H1 (cell line): ENCODE data around the gene PLCB1. TPM values are rescaled to one million over a fixed set of nuclear protein-coding genes. Genes with fewer than 3 reads are reported as not detected.

Source experiments
- CTCF ChIA-PET: fragments of 300-600 bp; sonication (Branson Sonifier 250); formaldehyde crosslinking; loops from one replicate; lab custom pipeline; 2021; ENCODE audit not compliant: partially characterized antibody; lab: Charles Lee
- POLR2A ChIA-PET: fragments of 300-600 bp; sonication (Branson Sonifier 250); formaldehyde crosslinking; loops from one replicate; lab custom pipeline; 2021; ENCODE audit warnings: inconsistent platforms; ENCODE audit not compliant: partially characterized antibody; lab: Charles Lee
- DNase-seq, 2 experiments: peaks; one replicate each; pipeline versions ENCODE4 v3.0.0 to v3.0.0-alpha.2; 2010 to 2022; ENCODE audit warnings: low spot score in 2 of 2, low read depth in 1 of 2, mixed read lengths in 1 of 2
- FAIRE-seq: peaks from 2 replicates; lab custom pipeline; 2011; peaks lifted over from hg19 to GRCh38; lab: Jason Lieb, UNC
- H2AFZ ChIP-seq: 2 replicates; pipeline ENCODE4 v1.8.1; 2012; ENCODE audit warnings: low read length, inconsistent platforms
- H2AK5ac ChIP-seq: 2 replicates; pipeline ENCODE4 v1.6.1; 2013; ENCODE audit warnings: low read depth, low read length
- H2BK120ac ChIP-seq: replicated peaks from 2 replicates; pipeline ENCODE3; 2013; ENCODE audit warnings: low read depth, low read length, inconsistent platforms
- H2BK12ac ChIP-seq: 2 replicates; pipeline ENCODE4 v1.6.1; 2013; ENCODE audit warnings: low read depth, low read length
- H2BK15ac ChIP-seq: 2 replicates; pipeline ENCODE4 v1.6.1; 2013; ENCODE audit warnings: low read length
- H2BK20ac ChIP-seq: 2 replicates; pipeline ENCODE4 v1.6.1; 2013; ENCODE audit warnings: low read length
- H2BK5ac ChIP-seq: 2 replicates; pipeline ENCODE4 v1.6.1; 2013; ENCODE audit warnings: low read depth, low read length
- H3K14ac ChIP-seq: 2 replicates; pipeline ENCODE4 v1.6.1; 2013; ENCODE audit warnings: inconsistent platforms; ENCODE audit not compliant: insufficient read length
- H3K18ac ChIP-seq: 2 replicates; pipeline ENCODE4 v1.6.1; 2013; ENCODE audit warnings: low read length; ENCODE audit errors: extremely low read depth
- H3K23ac ChIP-seq: 2 replicates; pipeline ENCODE4 v1.6.1; 2013; ENCODE audit warnings: inconsistent platforms; ENCODE audit not compliant: insufficient read length
- H3K23me2 ChIP-seq: 2 replicates; pipeline ENCODE4 v1.6.1; 2013; ENCODE audit warnings: low read depth, low read length
- H3K27ac ChIP-seq: 2 replicates; pipeline ENCODE4 v1.6.1; 2011; ENCODE audit warnings: low read depth, low read length, inconsistent platforms
- H3K27me3 ChIP-seq, 4 experiments: replicated peaks in 1 of 4; 1 replicate in 1 of 4; 2 replicates in 3 of 4; pipeline versions ENCODE4 v1.6.1 to v1.8.1; 2011 to 2013; ENCODE audit warnings: low read length in 3 of 4, mild to moderate bottlenecking in 3 of 4, inconsistent platforms in 2 of 4, mixed read lengths in 2 of 4, moderate library complexity in 1 of 4; ENCODE audit not compliant: control insufficient read depth in 3 of 4, insufficient read depth in 3 of 4; ENCODE audit errors: extremely low read depth in 1 of 4
- H3K36me3 ChIP-seq, 4 experiments: 2 replicates each; pipeline versions ENCODE4 v1.6.1 to v1.8.1; 2011 to 2013; ENCODE audit warnings: mild to moderate bottlenecking in 4 of 4, low read length in 3 of 4, moderate library complexity in 2 of 4, control low read depth in 1 of 4, inconsistent platforms in 1 of 4; ENCODE audit not compliant: insufficient read depth in 4 of 4, control insufficient read depth in 2 of 4
- H3K4ac ChIP-seq: replicated peaks from 2 replicates; pipeline ENCODE3; 2013; ENCODE audit warnings: low read length, low read depth, mixed read lengths, inconsistent platforms; ENCODE audit not compliant: insufficient read length
- H3K4me1 ChIP-seq, 4 experiments: replicated peaks in 1 of 4; 1 replicate in 1 of 4; 2 replicates in 3 of 4; pipeline versions ENCODE4 v1.6.1 to v1.8.1; 2011 to 2013; ENCODE audit warnings: low read length in 3 of 4, inconsistent platforms in 2 of 4, mixed read lengths in 1 of 4; ENCODE audit not compliant: insufficient read depth in 4 of 4, control insufficient read depth in 3 of 4
- H3K4me2 ChIP-seq, 2 experiments: 2 replicates each; pipeline versions ENCODE4 v1.6.1 to v1.8.1; 2011 to 2013; ENCODE audit warnings: low read depth in 2 of 2, low read length in 2 of 2, control low read depth in 1 of 2, inconsistent platforms in 1 of 2, mild to moderate bottlenecking in 1 of 2; ENCODE audit not compliant: insufficient read depth in 1 of 2
- H3K4me3 ChIP-seq, 4 experiments: fragments of 200-600, 300-600 bp in 1 of 4; sonication (generic), shearing (Covaris generic), sonication (Bioruptor Twin) in 1 of 4; 2 replicates each; pipeline versions ENCODE4 v1.5.1 to v1.8.1; 2011 to 2016; ENCODE audit warnings: low read length in 4 of 4, low read depth in 3 of 4, control low read depth in 2 of 4, inconsistent platforms in 2 of 4, mild to moderate bottlenecking in 2 of 4, mixed read lengths in 1 of 4, moderate library complexity in 1 of 4; ENCODE audit not compliant: insufficient read depth in 2 of 4; ENCODE audit errors: extremely low read depth in 1 of 4
- H3K56ac ChIP-seq: replicated peaks from 2 replicates; pipeline ENCODE3; 2013; ENCODE audit warnings: low read depth, mild to moderate bottlenecking, mixed read lengths, low read length, inconsistent platforms; ENCODE audit not compliant: insufficient read length
- H3K79me1 ChIP-seq: 2 replicates; pipeline ENCODE4 v1.6.1; 2013; ENCODE audit warnings: low read depth, low read length, control low read depth
- H3K79me2 ChIP-seq, 2 experiments: 2 replicates each; pipeline versions ENCODE4 v1.6.1 to v1.8.1; 2012 to 2013; ENCODE audit warnings: low read length in 2 of 2, mild to moderate bottlenecking in 2 of 2, inconsistent platforms in 1 of 2; ENCODE audit not compliant: insufficient read depth in 2 of 2, control insufficient read depth in 1 of 2
- H3K9ac ChIP-seq, 4 experiments: replicated peaks in 1 of 4; 1 replicate in 1 of 4; 2 replicates in 3 of 4; pipeline versions ENCODE4 v1.6.1 to v1.8.1; 2011 to 2013; ENCODE audit warnings: low read depth in 3 of 4, low read length in 3 of 4, control low read depth in 2 of 4, mild to moderate bottlenecking in 2 of 4, moderate library complexity in 2 of 4, inconsistent platforms in 1 of 4; ENCODE audit errors: extremely low read depth in 1 of 4
- H3K9me3 ChIP-seq, 2 experiments: 2 replicates each; pipeline versions ENCODE4 v1.6.1 to v1.8.1; 2012 to 2013; ENCODE audit warnings: mild to moderate bottlenecking in 2 of 2, moderate library complexity in 2 of 2, control low read depth in 1 of 2, inconsistent platforms in 1 of 2, low read depth in 1 of 2, low read length in 1 of 2, mixed read lengths in 1 of 2; ENCODE audit not compliant: insufficient read depth in 2 of 2
- H4K20me1 ChIP-seq, 2 experiments: replicated peaks in 1 of 2; 2 replicates each; pipeline versions ENCODE3 to v1.8.1; 2011 to 2013; ENCODE audit warnings: inconsistent platforms in 2 of 2, low read length in 2 of 2, mild to moderate bottlenecking in 1 of 2; ENCODE audit not compliant: insufficient read depth in 2 of 2, control insufficient read depth in 1 of 2
- H4K5ac ChIP-seq: 2 replicates; pipeline ENCODE4 v1.6.1; 2013; ENCODE audit warnings: low read length, low read depth, mixed read lengths, inconsistent platforms; ENCODE audit not compliant: insufficient read length
- H4K8ac ChIP-seq: 2 replicates; pipeline ENCODE4 v1.8.0; 2013; ENCODE audit warnings: mild to moderate bottlenecking, moderate library complexity, low read length, inconsistent platforms; ENCODE audit not compliant: insufficient read depth; ENCODE audit errors: extremely low read depth
- H4K91ac ChIP-seq: replicated peaks from 2 replicates; pipeline ENCODE3; 2013; ENCODE audit warnings: low read length, mixed read lengths, inconsistent platforms; ENCODE audit not compliant: insufficient read length
- GABPA ChIP-seq: IDR thresholded peaks from 2 replicates; pipeline ENCODE4 v1.6.1; 2011; ENCODE audit warnings: mild to moderate bottlenecking, low read length, moderate library complexity, borderline replicate concordance; ENCODE audit not compliant: insufficient read depth
- HDAC6 ChIP-seq: IDR thresholded peaks from one replicate; pipeline ENCODE4 v1.7.1; 2012; ENCODE audit warnings: low read depth, mild to moderate bottlenecking, inconsistent platforms, low read length, moderate library complexity
- WGBS, 2 experiments: shearing (Covaris generic) in 1 of 2; methylation state at CpG; one replicate each; pipeline versions ENCODE4 v1.1.6 to v1.1.7; 2013 to 2015; ENCODE audit warnings: low lambda C conversion rate in 2 of 2, mixed read lengths in 2 of 2, inconsistent platforms in 1 of 2, low coverage in 1 of 2, missing lambda C conversion rate in 1 of 2; ENCODE audit not compliant: insufficient replicate concordance in 2 of 2, insufficient coverage in 1 of 2, insufficient read length in 1 of 2; ENCODE audit errors: extremely low coverage in 1 of 2, missing lambda C conversion rate in 1 of 2; 5-methylcytosine and 5-hydroxymethylcytosine counted together
- polyA plus RNA-seq, 7 experiments: library from polyadenylated mRNA; depleted of rRNA in 3 of 7; stranded (reverse) in 5 of 7; unstranded in 2 of 7; fragments of >200 nt in 5 of 7; fragments of 200-250 nt in 2 of 7; gene quantifications; 1 replicate in 5 of 7; 2 replicates in 1 of 7; 4 replicates in 1 of 7; pipeline versions ENCODE4 v1.2.1 to v1.2.3, GENCODE V29; 2011 to 2013; ENCODE audit warnings: missing spikeins in 2 of 7, mixed read lengths in 2 of 7
- total RNA-seq: library from RNA; stranded (reverse); fragmentation: NEBNext Ultra II Directional; extraction: Animal tissue kit (Norgen Biotek cat#: 25700); gene quantifications from 2 replicates; pipeline ENCODE4 v1.2.1, GENCODE V29; 2021

Gene PLCB1
- total and polyA plus RNA-seq, 2 of the 8 experiments (the other 6 are each of a cell fraction or from before 2014, with no cell fraction given) = 2.6 to 9.1 TPM

DNA sequence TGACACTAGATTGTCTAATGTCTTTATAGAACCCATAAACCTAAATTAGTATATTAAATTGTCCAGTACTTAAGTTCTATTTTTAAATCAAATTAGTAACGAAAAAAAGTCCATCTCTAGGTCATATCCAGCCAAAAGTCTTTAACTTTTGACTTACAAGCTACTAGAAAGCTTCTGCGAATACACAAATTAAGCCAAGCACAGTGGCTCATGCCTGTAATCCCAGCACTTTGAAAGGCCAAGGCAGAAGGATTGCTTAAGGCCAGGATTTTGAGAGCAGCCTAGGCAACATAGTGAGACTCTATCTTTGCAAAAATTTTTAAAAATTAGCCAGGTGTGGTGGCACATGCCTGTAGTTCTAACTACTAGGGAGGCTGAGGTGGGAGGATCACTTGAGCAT lies 516.4 kb downstream of the PLCB1 start:
- no peaks in the 10 kb centered on the region; a peak in 1 of 7 replicates for H3K27me3 ChIP-seq
- H3K18ac ChIP-seq = no peak overlapping the region
- no peak overlapping the region for H3K56ac ChIP-seq
- H2BK120ac ChIP-seq = no peak overlapping the region
- no peak overlapping the region for H2AFZ ChIP-seq
- ChIA-PET POLR2A (no interaction called here), CTCF (interaction anchor here (1.1 kb wide), 1 partner anchor 13 kb away, joined by 3 read pairs; no protein-coding TSS in a partner anchor)
- H3K23ac ChIP-seq = no peak overlapping the region
- no peak overlapping the region for H3K4me2 ChIP-seq
- no peak overlapping the region for H2BK5ac ChIP-seq
- H3K27ac ChIP-seq = no peak overlapping the region
- peaks cover 0 to 10% (median 0%) of the 10 kb centered on the region in 4 experiments; a peak in 1 of 8 replicates for H3K36me3 ChIP-seq
- no peak overlapping the region for H4K91ac ChIP-seq
- FAIRE-seq (no peak), DNase-seq (no peak)
- H2BK20ac ChIP-seq = no peak overlapping the region
- no peaks in the 10 kb centered on the region for H3K4me1 ChIP-seq
- no peak overlapping the region for H3K4ac ChIP-seq
- no peak overlapping the region for H2AK5ac ChIP-seq
- no peaks in the 10 kb centered on the region for H3K79me2 ChIP-seq
- no peaks in the 10 kb centered on the region for H3K23me2 ChIP-seq
- H4K5ac ChIP-seq = no peak overlapping the region
- no peak overlapping the region for H3K9ac ChIP-seq
- H3K4me3 ChIP-seq = no peak overlapping the region
- 91% methylated on average over 2 of the region's 2 CpGs; no CpG with 5 or more reads in 1 of the 2 experiments for WGBS, 2 experiments
- H3K79me1 ChIP-seq = no peaks in the 10 kb centered on the region
- no peaks in the 10 kb centered on the region for H4K20me1 ChIP-seq
- H2BK12ac ChIP-seq = no peak overlapping the region
- no peak overlapping the region for H3K14ac ChIP-seq
- H4K8ac ChIP-seq = no peak overlapping the region
- H2BK15ac ChIP-seq = no peak overlapping the region
- H3K9me3 ChIP-seq = 0 out of 4 replicates have a peak, but pooled peaks cover 0 to 4% of the 10 kb centered on the region in 2 experiments
- TF ChIP-seq HDAC6 (no peak), GABPA (no peak)
